SJCRH30 (cell line): ENCODE measurements around the gene COP1. TPM values are rescaled to one million over a fixed set of nuclear protein-coding genes. Genes with fewer than 3 reads are reported as not detected.

ENCODE experiments used
- DNase-seq, 2 experiments: peaks; one replicate each; pipeline ENCODE4 v3.0.0-alpha.2; 2015 to 2020
- H3K27ac ChIP-seq: fragments of 250-450 bp; sonication (Bioruptor Pico); 2 replicates; pipeline ENCODE4 v1.5.1; 2020; ENCODE audit warnings: mild to moderate bottlenecking, moderate library complexity
- H3K27me3 ChIP-seq: fragments of 250-450 bp; sonication (Bioruptor Pico); 2 replicates; pipeline ENCODE4 v1.5.1; 2020; ENCODE audit warnings: mild to moderate bottlenecking, moderate library complexity
- H3K36me3 ChIP-seq: fragments of 250-450 bp; sonication (Bioruptor Pico); 2 replicates; pipeline ENCODE4 v1.5.1; 2020; ENCODE audit warnings: mild to moderate bottlenecking, moderate library complexity
- H3K4me1 ChIP-seq: fragments of 250-450 bp; sonication (Bioruptor Pico); 2 replicates; pipeline ENCODE4 v1.5.1; 2020; ENCODE audit warnings: mild to moderate bottlenecking, moderate library complexity
- H3K4me3 ChIP-seq: fragments of 250-450 bp; sonication (Bioruptor Pico); 2 replicates; pipeline ENCODE4 v1.5.1; 2020; ENCODE audit warnings: mild to moderate bottlenecking, moderate library complexity
- H3K9me3 ChIP-seq: fragments of 250-450 bp; sonication (Bioruptor Pico); replicated peaks from 2 replicates; pipeline ENCODE4 v1.5.1; 2020; ENCODE audit warnings: mild to moderate bottlenecking, moderate library complexity
- total RNA-seq: library from RNA; depleted of rRNA; stranded (reverse); fragments of >200 nt; shearing (Covaris generic); gene quantifications from 2 replicates; pipeline ENCODE4 v1.2.3, GENCODE V29; 2014

Gene COP1
- total RNA-seq, 1 experiment from 2014 or later, result 43.6 TPM

DNA sequence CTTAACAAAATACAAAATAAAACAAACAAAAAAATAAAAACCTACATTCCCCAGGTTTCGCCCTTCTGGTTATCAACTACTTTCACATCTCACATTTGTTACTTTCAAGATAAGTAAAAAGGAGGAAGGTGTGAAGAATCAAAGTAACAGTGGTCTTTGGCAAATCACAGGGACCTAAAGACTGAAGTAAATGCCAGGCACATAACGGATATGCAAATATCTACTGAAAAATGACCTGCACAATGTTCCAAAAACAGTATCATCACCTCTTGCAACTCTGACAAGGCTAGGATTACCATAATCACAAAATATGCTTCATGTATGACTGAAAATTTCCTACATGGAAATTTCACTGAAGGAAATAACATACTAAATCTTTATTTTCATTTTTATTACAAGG lies 29.3 kb downstream of the COP1 start:
- Histone ChIP-seq H3K4me1 (0 out of 2 replicates have a peak, but pooled peaks cover 3% of the 10 kb centered on the region), H3K9me3 (no peaks in the 10 kb centered on the region), H3K27ac (no peak overlapping the region), H3K36me3 (peaks cover 10% of the 10 kb centered on the region), H3K27me3 (no peaks in the 10 kb centered on the region), H3K4me3 (no peak overlapping the region)
- no peak for DNase-seq

DNA sequence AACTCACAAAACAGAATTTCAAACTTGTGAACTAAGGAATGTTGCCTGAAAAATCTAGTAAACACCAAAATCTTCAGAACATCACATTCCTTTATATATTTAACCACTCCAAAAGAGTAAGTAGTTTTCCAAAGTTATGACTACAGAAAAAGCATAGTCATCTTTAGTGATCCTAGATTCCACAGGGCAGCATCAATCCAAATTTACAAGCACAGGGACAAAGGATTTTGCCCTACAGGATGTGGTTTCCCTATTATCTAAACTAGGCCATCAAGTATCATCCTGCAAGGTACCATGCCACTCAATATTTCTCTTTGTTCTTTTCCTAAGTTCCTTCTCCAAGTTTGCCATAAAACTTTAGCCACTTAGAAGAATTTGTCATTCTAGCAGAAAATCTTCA lies 33.0 kb downstream of the COP1 start:
- Histone ChIP-seq H3K27me3 (no peaks in the 10 kb centered on the region), H3K4me1 (0 out of 2 replicates have a peak, but pooled peaks cover 3% of the 10 kb centered on the region), H3K36me3 (peaks cover 20% of the 10 kb centered on the region), H3K27ac (no peak overlapping the region), H3K9me3 (no peaks in the 10 kb centered on the region), H3K4me3 (no peak overlapping the region)
- DNase-seq, result peak in 1 of 2 experiments; percentile 2

DNA sequence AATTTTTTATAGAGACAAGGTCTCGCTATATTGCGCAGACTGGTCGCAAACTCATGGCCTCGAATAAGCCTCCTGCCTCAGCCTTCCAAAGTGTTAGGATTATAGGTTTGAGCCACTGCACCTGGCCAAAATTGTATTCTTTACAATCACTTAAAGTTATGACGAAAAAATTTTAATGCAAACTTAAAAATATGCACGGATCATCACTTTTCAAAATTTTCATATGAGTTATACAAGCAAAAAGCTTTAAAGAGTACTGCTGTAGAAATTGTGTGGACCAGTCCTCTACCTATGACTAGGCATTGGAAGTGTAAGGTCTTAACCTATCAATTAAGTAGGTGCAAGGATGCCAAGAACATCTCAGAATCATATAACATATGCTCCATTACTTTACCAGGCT lies 34.9 kb downstream of the COP1 start:
- H3K36me3 ChIP-seq, result peaks cover 20% of the 10 kb centered on the region
- H3K4me3 ChIP-seq, result no peak overlapping the region
- H3K27ac ChIP-seq, result no peak overlapping the region
- 0 out of 2 replicates have a peak, but pooled peaks cover 3% of the 10 kb centered on the region for H3K4me1 ChIP-seq
- H3K27me3 ChIP-seq, result no peaks in the 10 kb centered on the region
- H3K9me3 ChIP-seq, result no peaks in the 10 kb centered on the region
- DNase-seq, result no peak

DNA sequence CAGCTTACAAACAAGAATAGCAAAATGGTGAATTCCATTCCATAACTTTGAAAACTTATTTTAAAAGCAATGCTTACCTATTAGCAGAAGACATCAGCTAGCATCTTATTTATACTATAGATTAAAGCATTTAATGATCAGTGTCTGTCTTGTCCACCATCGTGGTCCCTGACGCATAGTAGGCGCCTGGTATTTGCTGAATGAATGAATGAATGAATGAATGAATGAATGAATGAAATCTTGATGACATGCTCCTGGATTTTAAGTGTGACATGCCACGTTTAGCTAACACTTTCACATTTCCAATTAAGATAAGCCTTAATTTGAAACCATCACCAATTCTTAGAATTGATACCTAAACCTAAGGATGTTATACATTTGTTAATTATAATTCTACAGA lies 39.9 kb downstream of the COP1 start:
- H3K27me3 ChIP-seq, result no peaks in the 10 kb centered on the region
- no peaks in the 10 kb centered on the region for H3K4me1 ChIP-seq
- no peaks in the 10 kb centered on the region for H3K9me3 ChIP-seq
- no peak overlapping the region for H3K27ac ChIP-seq
- peaks cover 15% of the 10 kb centered on the region for H3K36me3 ChIP-seq
- DNase-seq, result no peak
- no peak overlapping the region for H3K4me3 ChIP-seq

DNA sequence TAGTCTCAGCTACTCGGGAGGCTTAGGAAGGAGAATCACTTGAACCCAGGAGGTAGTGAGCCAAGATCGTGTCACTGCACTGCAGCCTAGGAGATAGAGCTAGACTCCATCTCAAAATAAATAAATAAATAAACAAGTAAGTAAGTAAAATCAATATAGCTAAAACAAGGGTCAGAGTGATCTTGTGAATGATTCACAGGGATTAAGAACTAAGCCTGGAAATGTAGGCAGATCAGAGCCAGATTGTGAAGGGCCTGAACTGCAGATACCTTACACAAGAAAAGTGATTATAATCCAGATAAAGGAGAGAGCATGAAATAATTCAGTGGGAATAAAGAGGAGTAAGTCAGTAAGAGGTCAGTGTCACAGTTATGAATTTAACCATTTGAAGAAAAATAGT lies 41.5 kb downstream of the COP1 start:
- no peak overlapping the region for H3K27ac ChIP-seq
- no peaks in the 10 kb centered on the region for H3K4me1 ChIP-seq
- peaks cover 17% of the 10 kb centered on the region for H3K36me3 ChIP-seq
- no peaks in the 10 kb centered on the region for H3K9me3 ChIP-seq
- no peak overlapping the region for H3K4me3 ChIP-seq
- H3K27me3 ChIP-seq, result no peaks in the 10 kb centered on the region
- DNase-seq, result no peak

DNA sequence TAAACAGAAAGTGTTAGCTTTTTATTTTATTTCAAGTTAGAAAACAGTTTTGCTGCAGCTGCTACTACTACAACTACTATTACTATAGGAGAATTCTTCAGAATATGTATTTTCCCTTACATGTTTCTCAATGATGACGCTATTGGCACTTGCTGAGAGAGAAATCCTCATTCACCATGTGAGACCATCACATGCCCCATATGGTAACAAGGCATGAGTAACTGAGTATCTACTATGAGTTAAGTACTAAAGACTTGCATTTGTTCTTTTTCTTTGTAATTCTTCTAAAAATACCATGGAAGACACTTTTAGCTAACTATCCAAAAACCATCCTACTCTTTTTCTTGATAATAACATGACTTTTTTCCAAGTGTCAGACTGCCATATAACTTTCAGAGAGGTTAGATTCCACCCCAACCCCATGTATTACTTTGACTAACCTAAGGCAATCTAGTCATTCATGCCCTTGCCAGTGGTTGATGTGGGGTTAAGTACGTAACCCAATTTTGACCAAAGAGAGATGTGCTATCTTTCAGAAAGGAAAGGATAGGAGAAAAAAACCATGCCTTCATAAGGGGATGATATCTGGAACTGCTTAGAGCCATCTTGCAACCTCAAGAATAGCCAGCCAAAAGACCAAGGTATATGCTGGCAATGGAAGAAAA lies 42.9 kb downstream of the COP1 start:
- no peaks in the 10 kb centered on the region for H3K9me3 ChIP-seq

DNA sequence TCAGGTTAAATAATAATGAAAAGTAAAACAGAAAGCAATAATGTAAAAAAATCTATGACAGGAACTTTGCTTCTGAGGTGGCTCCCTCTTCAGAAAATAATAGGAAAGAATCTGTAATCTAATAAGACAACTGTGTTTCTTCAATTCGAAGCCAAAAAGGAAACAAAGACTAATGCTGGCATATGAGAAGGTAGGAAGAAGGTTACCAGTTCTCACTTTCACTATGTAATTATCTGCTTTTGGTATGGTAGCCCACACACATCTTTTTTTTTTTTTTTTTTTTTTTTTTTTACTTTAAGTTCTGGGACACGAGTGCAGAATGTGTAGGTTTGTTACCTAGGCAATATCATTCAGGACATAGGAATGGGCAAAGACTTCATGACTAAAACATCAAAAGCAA lies 47.1 kb downstream of the COP1 start:
- DNase-seq, result no peak
- Histone ChIP-seq H3K4me3 (no peak overlapping the region), H3K9me3 (no peaks in the 10 kb centered on the region), H3K4me1 (no peaks in the 10 kb centered on the region), H3K36me3 (peaks cover 11% of the 10 kb centered on the region), H3K27ac (no peak overlapping the region), H3K27me3 (no peaks in the 10 kb centered on the region)

More for the DNA sequence above, 42.9 kb downstream of the COP1 start:
- peaks cover 13% of the 10 kb centered on the region for H3K36me3 ChIP-seq
- no peaks in the 10 kb centered on the region for H3K4me1 ChIP-seq
- H3K27me3 ChIP-seq, result no peaks in the 10 kb centered on the region
- DNase-seq, result no peak
- H3K4me3 ChIP-seq, result no peak overlapping the region
- H3K27ac ChIP-seq, result no peak overlapping the region

DNA sequence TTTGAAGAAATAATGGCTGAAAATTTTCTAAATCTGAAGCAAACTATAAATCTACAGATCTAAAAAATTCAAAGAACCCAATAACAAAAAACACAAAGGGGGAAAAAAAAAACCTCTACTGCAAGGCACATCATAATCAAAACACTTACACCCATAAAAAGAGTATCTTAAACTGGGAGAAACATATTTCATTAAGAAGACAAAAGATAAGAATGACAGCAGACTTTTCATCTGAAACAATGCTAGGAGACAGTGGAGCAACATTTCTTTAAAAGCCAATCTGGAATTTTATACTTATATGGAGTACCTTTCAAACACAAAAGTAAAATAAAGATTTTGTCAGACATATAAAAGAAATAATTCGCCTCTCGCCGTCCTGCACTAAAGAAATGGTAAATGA lies 49.1 kb downstream of the COP1 start:
- Histone ChIP-seq H3K4me1 (no peaks in the 10 kb centered on the region), H3K27me3 (no peaks in the 10 kb centered on the region), H3K4me3 (no peak overlapping the region), H3K36me3 (peaks cover 8% of the 10 kb centered on the region), H3K9me3 (no peaks in the 10 kb centered on the region), H3K27ac (no peak overlapping the region)
- no peak for DNase-seq

DNA sequence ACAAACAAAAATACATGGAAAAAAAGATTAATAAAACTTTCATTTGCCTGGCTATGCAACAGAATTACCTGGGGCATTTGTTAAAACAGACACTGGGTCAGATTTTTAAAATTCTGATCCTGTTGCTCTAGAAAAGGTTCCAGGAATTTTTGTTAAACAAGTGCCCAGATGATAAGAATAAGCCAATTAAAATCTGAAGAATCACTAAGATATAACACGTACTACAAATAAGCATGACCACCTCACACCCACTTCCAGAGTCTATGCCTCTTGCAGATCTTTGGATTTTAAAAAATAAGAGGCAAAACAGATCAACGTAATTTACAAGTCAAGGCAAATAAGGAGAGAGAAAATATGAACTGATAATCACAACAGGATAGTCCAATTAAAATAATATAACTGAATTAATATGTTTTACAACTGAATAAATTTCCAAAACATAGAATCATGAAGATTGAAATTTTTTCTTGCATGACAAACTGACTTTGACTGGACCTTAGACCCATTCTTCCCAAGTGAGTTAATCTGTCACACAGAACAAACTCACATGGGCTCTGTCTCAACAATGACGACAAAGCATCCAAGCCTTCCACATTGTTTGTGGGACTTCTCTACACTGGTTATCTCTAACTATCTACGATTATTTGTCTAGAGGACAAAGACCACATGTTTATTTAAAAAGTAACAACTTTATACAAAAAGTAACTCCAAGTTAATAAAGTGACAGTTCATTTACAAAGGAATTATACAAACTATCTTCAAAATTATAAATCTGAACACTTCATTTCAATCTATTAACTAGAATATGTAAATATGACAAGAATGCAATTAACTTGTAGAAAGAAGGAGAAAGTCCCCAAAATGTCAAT lies 56.9 kb downstream of the COP1 start:
- DNase-seq, result no peak
- no peak overlapping the region for H3K27ac ChIP-seq
- no peaks in the 10 kb centered on the region for H3K4me1 ChIP-seq
- H3K9me3 ChIP-seq, result 0 out of 2 replicates have a peak, but pooled peaks cover 3% of the 10 kb centered on the region
- no peak overlapping the region for H3K4me3 ChIP-seq
- H3K36me3 ChIP-seq, result no peaks in the 10 kb centered on the region
- no peaks in the 10 kb centered on the region for H3K27me3 ChIP-seq

DNA sequence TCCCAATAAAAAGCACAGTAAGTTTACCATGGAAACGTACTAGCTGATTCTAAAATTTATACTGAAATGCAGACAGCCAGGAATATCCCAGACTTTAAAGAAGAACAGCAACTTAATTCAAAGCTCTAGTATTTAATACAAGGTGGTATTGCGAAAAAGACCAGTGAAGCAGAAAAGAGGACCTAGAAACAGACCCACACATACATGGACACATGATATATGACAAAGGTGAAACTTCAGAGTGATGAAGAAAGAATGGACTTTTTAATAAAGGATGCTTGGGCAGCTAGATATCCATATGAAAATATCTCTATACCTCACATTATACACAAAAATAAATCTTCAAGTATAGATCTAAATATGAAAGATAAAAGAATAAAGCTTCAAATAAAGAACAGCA lies 62.6 kb downstream of the COP1 start:
- H3K9me3 ChIP-seq, result 0 out of 2 replicates have a peak, but pooled peaks cover 3% of the 10 kb centered on the region
- DNase-seq, result no peak
- no peaks in the 10 kb centered on the region for H3K4me1 ChIP-seq
- no peaks in the 10 kb centered on the region for H3K36me3 ChIP-seq
- no peaks in the 10 kb centered on the region for H3K27me3 ChIP-seq
- H3K27ac ChIP-seq, result no peak overlapping the region
- H3K4me3 ChIP-seq, result no peak overlapping the region

DNA sequence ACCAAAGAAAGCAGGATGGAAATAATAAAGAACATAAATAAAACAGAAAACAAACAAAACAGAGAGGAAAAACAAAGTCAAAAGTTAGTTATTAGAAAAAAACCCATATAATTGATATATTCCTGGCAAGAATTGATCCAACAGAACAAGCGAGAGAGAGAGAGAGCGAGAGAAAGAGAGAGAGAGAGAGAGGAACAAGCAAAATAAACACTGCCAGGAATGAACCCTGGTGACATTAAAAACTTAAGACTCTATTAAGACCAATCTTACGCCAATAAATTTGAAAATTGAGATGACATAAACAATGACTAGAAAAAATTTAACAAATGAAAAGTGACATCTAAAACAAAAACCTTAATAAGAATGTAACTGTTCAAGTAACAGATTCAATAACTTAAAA lies 64.1 kb downstream of the COP1 start:
- Histone ChIP-seq H3K27ac (no peak overlapping the region), H3K36me3 (no peaks in the 10 kb centered on the region), H3K27me3 (no peaks in the 10 kb centered on the region), H3K4me1 (no peaks in the 10 kb centered on the region), H3K9me3 (0 out of 2 replicates have a peak, but pooled peaks cover 3% of the 10 kb centered on the region), H3K4me3 (no peak overlapping the region)
- DNase-seq, result no peak

DNA sequence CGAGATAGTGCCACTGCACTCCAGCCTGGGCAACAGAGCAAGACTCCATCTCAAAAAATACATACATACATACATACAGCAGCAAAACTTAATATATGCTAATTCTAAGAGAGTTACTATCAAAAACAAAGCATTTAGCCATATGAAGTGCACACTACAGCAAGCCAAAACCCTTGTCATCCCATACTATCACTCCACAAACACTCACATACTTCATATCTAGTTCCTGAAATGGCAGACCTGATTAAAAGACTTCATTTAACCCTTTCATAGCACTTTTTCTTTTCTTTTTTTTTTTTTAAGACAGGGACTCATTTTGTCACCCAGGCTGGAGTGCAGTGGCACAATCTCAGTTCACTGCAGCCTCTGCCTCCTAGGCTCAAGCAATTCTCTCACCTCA lies 65.6 kb downstream of the COP1 start:
- no peaks in the 10 kb centered on the region for H3K36me3 ChIP-seq
- DNase-seq, result no peak
- H3K4me1 ChIP-seq, result no peaks in the 10 kb centered on the region
- no peak overlapping the region for H3K27ac ChIP-seq
- H3K9me3 ChIP-seq, result 0 out of 2 replicates have a peak, but pooled peaks cover 3% of the 10 kb centered on the region
- no peaks in the 10 kb centered on the region for H3K27me3 ChIP-seq
- H3K4me3 ChIP-seq, result no peak overlapping the region

DNA sequence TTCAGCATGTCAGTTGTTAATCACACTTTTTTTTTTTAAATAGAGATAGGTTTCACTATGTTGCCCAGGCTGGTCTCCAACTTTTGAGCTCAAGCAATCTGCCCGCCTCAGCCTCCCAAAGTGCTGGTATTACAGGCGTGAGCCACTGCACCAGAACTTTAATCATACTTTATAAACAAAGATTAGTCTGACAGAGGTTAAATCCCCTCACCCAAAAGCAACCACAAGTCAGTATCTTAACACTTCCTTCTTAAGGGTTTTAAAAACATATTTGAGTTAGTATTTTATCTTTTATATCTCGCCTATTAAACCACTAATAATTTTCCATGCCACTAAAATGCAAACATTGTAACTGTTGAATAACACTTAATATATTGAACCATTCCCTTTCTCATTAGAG lies 70.2 kb downstream of the COP1 start:
- no peak for DNase-seq
- Histone ChIP-seq H3K9me3 (no peaks in the 10 kb centered on the region), H3K27me3 (no peaks in the 10 kb centered on the region), H3K27ac (no peak overlapping the region), H3K36me3 (no peaks in the 10 kb centered on the region), H3K4me3 (no peak overlapping the region), H3K4me1 (no peaks in the 10 kb centered on the region)

DNA sequence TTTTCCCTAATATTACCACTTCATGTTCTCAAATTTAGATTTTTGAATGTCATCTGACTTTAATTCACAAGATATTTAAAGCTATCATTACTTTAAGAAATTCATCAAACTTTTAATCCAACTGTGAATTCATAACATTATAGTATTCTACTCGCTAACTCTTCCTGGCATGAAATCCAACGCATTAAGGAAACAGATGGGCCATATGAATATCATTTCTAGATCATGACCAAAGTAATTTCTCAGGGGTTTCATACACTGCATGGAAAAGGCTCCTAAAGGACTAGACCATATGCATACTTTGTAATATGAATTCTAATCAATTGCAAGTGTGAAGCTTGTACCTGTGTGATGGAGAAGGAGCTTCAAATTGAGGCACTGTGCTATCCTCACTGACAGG lies 72.4 kb downstream of the COP1 start:
- Histone ChIP-seq H3K27ac (no peak overlapping the region), H3K36me3 (no peaks in the 10 kb centered on the region), H3K27me3 (no peaks in the 10 kb centered on the region), H3K4me1 (no peaks in the 10 kb centered on the region), H3K4me3 (no peak overlapping the region), H3K9me3 (no peaks in the 10 kb centered on the region)
- no peak for DNase-seq

DNA sequence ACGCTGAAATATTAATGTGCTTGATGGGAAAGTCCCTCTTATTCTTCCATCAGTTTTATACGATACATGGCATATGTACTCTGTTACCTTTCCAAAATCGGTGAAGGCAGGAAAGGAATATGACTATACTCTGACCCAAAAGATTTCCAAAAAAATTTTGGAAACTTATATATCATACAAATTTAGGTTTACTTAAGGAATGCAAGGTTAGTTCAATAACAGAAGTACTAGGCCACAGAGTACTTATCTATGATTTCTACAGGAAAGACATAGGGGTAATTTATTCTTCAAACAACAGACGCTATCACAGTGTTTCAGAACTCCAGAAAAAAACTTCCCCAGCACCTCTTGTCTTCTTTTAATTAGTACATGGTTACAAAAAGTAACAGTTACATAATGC lies 84.8 kb downstream of the COP1 start:
- Histone ChIP-seq H3K9me3 (no peaks in the 10 kb centered on the region), H3K4me3 (no peak overlapping the region), H3K36me3 (peaks cover 13% of the 10 kb centered on the region; the same call in 1 of the 2 replicates), H3K27ac (no peak overlapping the region), H3K27me3 (no peaks in the 10 kb centered on the region), H3K4me1 (no peaks in the 10 kb centered on the region)
- no peak for DNase-seq
